Kidney (tissue), 14 donors: Measurements from ENCODE around the gene FAM78B. TPM values are rescaled to one million over a fixed set of nuclear protein-coding genes. Genes with fewer than 3 reads are reported as not detected.
A peak's percentile ranks its signal among the peaks of the same experiment; 100 is the strongest.

ENCODE experiments used
- DNase-seq, 5 donors: peaks; one replicate each; pipeline ENCODE4 v3.0.0-alpha.2; 2013 to 2020
- FAIRE-seq: peaks from 2 replicates; lab custom pipeline; 2012; peaks lifted over from hg19 to GRCh38; lab: Jason Lieb, UNC
- H3K27ac ChIP-seq, 2 donors: one replicate each; pipeline ENCODE4 v1.7.0; 2013; ENCODE audit warnings: low read depth in 2 of 2, low read length in 2 of 2, inconsistent platforms in 1 of 2
- H3K27me3 ChIP-seq: one replicate; pipeline ENCODE4 v1.7.1; 2013; ENCODE audit warnings: low read length, inconsistent platforms; ENCODE audit not compliant: control insufficient read depth, insufficient read depth
- H3K36me3 ChIP-seq, 3 donors: one replicate each; pipeline versions ENCODE4 v1.7.0 to v1.7.1; 2013; ENCODE audit warnings: low read length in 3 of 3, control low read depth in 1 of 3, inconsistent platforms in 1 of 3; ENCODE audit not compliant: insufficient read depth in 3 of 3, control insufficient read depth in 2 of 3
- H3K4me1 ChIP-seq, 3 donors: one replicate each; pipeline versions ENCODE4 v1.7.0 to v1.7.1; 2013; ENCODE audit warnings: low read length in 3 of 3, inconsistent platforms in 1 of 3, low read depth in 1 of 3; ENCODE audit not compliant: control insufficient read depth in 2 of 3, insufficient read depth in 2 of 3
- H3K4me3 ChIP-seq, 3 donors: one replicate each; pipeline versions ENCODE4 v1.7.0 to v1.8.1; 2013; ENCODE audit warnings: low read length in 3 of 3, control low read depth in 1 of 3, inconsistent platforms in 1 of 3
- H3K9ac ChIP-seq, 3 donors: one replicate each; pipeline versions ENCODE4 v1.7.0 to v1.7.1; 2013; ENCODE audit warnings: low read length in 3 of 3, control low read depth in 1 of 3, inconsistent platforms in 1 of 3
- H3K9me3 ChIP-seq, 3 donors: one replicate each; pipeline versions ENCODE4 v1.7.0 to v1.7.1; 2013; ENCODE audit warnings: low read length in 3 of 3, control low read depth in 1 of 3, inconsistent platforms in 1 of 3; ENCODE audit not compliant: control insufficient read depth in 2 of 3, insufficient read depth in 1 of 3
- CTCF ChIP-seq: IDR thresholded peaks from 3 replicates; pipeline ENCODE4 v1.5.1; 2012; ENCODE audit warnings: mild to moderate bottlenecking, moderate library complexity, borderline replicate concordance; ENCODE audit not compliant: insufficient read depth; ENCODE audit errors: extremely low read depth
- intact Hi-C: fragments of 100-400 bp; cut with DNase I; formaldehyde crosslinking; loops from one replicate; pipeline ENCODE4 v1.11.1; 2022
- polyA plus RNA-seq: library from polyadenylated mRNA; stranded (reverse); fragments of 350-450 nt; fragmentation: Illumina TruSeq; extraction: RNeasy Lipid Tissue Mini Kit (QIAGEN cat#74804); gene quantifications from one replicate; pipeline ENCODE4 v1.2.3, GENCODE V29; 2014; ENCODE audit warnings: low read depth, low replicate concordance; ENCODE audit not compliant: insufficient read depth
- total RNA-seq: library from RNA; stranded (reverse); fragmentation: NEBNext Ultra II Directional; extraction: Animal tissue kit (Norgen Biotek cat#: 25700); gene quantifications from one replicate; pipeline ENCODE4 v1.2.1, GENCODE V29; 2021
- donor health status: control.
- donor health status: control.
- donor health status: control.
- donor health status: control.
- donor health status: control.
- donor health status: DM: yes; HTN: yes; CAD: no.
- donor health status: Normal renal cell carcinoma (clear cell type).

The FAM78B gene
- total and polyA plus RNA-seq, 2 donors from 2014 or later, result 1.4 TPM

GRCh38 chr1:166197597-166197996, 30.8 kb upstream of the FAM78B start:
- DNase-seq (no peak), FAIRE-seq (no peak)
- H3K4me1 ChIP-seq, result no peaks in the 10 kb centered on the region
- H3K4me3 ChIP-seq, result no peak overlapping the region
- no peak for TF ChIP-seq CTCF
- H3K27me3 ChIP-seq, result no peaks in the 10 kb centered on the region
- H3K27ac ChIP-seq, result no peak overlapping the region
- H3K36me3 ChIP-seq, result no peaks in the 10 kb centered on the region
- intact Hi-C loops, result no loop called here
- no peak overlapping the region for H3K9ac ChIP-seq
- no peaks in the 10 kb centered on the region for H3K9me3 ChIP-seq

GRCh38 chr1:166197141-166197540, 30.3 kb upstream of the FAM78B start:
- DNase-seq (no peak), FAIRE-seq (no peak)
- intact Hi-C loops, result no loop called here
- no peaks in the 10 kb centered on the region for H3K36me3 ChIP-seq
- H3K9ac ChIP-seq, result no peak overlapping the region
- no peaks in the 10 kb centered on the region for H3K27me3 ChIP-seq
- no peaks in the 10 kb centered on the region for H3K9me3 ChIP-seq
- no peak overlapping the region for H3K27ac ChIP-seq
- TF ChIP-seq CTCF, result no peak
- H3K4me1 ChIP-seq, result no peaks in the 10 kb centered on the region
- H3K4me3 ChIP-seq, result no peak overlapping the region

GRCh38 chr1:166193057-166193698, 26.4 kb upstream of the FAM78B start:
- Histone ChIP-seq H3K36me3 (no peaks in the 10 kb centered on the region), H3K9ac (no peak overlapping the region), H3K27ac (no peak overlapping the region), H3K9me3 (no peaks in the 10 kb centered on the region), H3K4me3 (no peak overlapping the region), H3K4me1 (no peaks in the 10 kb centered on the region), H3K27me3 (no peaks in the 10 kb centered on the region)
- intact Hi-C loops, result no loop called here
- DNase-seq (peak in 1 of 5 donors; percentile 26), FAIRE-seq (no peak)
- TF ChIP-seq CTCF, result no peak

GRCh38 chr1:166190400-166190799, 23.6 kb upstream of the FAM78B start:
- Histone ChIP-seq H3K4me1 (no peaks in the 10 kb centered on the region), H3K9ac (no peak overlapping the region), H3K27ac (no peak overlapping the region), H3K27me3 (no peaks in the 10 kb centered on the region), H3K9me3 (no peaks in the 10 kb centered on the region), H3K4me3 (no peak overlapping the region), H3K36me3 (no peaks in the 10 kb centered on the region)
- FAIRE-seq, result no peak
- no peak for TF ChIP-seq CTCF
- intact Hi-C loops, result no loop called here
- DNase-seq, result no peak
